ENCODE results near the gene FOXO1. TPM values are rescaled to one million over a fixed set of nuclear protein-coding genes. Genes with fewer than 3 reads are reported as not detected.

Gene FOXO1
- total and polyA plus RNA-seq, 12 donors, result 3.4 to 31.2 (median 15.8) TPM

- ATAC-seq (no peak), DNase-seq (no peak)
- intact Hi-C loops (cut with DNase I), result no loop called here
- H3K4me1 ChIP-seq, result no peaks in the 10 kb centered on the region
- TF ChIP-seq, protein P1, sequence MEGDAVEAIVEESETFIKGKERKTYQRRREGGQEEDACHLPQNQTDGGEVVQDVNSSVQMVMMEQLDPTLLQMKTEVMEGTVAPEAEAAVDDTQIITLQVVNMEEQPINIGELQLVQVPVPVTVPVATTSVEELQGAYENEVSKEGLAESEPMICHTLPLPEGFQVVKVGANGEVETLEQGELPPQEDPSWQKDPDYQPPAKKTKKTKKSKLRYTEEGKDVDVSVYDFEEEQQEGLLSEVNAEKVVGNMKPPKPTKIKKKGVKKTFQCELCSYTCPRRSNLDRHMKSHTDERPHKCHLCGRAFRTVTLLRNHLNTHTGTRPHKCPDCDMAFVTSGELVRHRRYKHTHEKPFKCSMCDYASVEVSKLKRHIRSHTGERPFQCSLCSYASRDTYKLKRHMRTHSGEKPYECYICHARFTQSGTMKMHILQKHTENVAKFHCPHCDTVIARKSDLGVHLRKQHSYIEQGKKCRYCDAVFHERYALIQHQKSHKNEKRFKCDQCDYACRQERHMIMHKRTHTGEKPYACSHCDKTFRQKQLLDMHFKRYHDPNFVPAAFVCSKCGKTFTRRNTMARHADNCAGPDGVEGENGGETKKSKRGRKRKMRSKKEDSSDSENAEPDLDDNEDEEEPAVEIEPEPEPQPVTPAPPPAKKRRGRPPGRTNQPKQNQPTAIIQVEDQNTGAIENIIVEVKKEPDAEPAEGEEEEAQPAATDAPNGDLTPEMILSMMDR (IDR thresholded peaks at IDR 0.05), result no peak
- WGBS, 2 donors, result 88 to 91% methylated on average over 1 of the region's 1 CpG
- peaks cover 0 to 29% (median 16%) of the 10 kb centered on the region in 11 donors for H3K9me3 ChIP-seq
- no peak overlapping the region for H3K4me3 ChIP-seq
- H3K27me3 ChIP-seq, result no peaks in the 10 kb centered on the region
- H3K36me3 ChIP-seq, result no peaks in the 10 kb centered on the region
- no peak overlapping the region for H3K27ac ChIP-seq
Observed at GRCh38 chr13:40530961-40531360, 135.5 kb downstream of the FOXO1 start.

- Histone ChIP-seq H3K4me3 (no peak overlapping the region), H3K27me3 (no peaks in the 10 kb centered on the region), H3K9me3 (peaks cover 0 to 29% (median 16%) of the 10 kb centered on the region in 11 donors), H3K27ac (no peak overlapping the region), H3K36me3 (no peaks in the 10 kb centered on the region), H3K4me1 (no peaks in the 10 kb centered on the region)
- TF ChIP-seq, protein P1 (IDR thresholded peaks at IDR 0.05), result no peak
- intact Hi-C loops (cut with DNase I), result no loop called here
- WGBS, 2 donors, result 92 to 93% methylated on average over 6 of the region's 6 CpGs
- DNase-seq (no peak), ATAC-seq (no peak)
Observed at GRCh38 chr13:40528881-40529280, 137.6 kb downstream of the FOXO1 start.

DNA sequence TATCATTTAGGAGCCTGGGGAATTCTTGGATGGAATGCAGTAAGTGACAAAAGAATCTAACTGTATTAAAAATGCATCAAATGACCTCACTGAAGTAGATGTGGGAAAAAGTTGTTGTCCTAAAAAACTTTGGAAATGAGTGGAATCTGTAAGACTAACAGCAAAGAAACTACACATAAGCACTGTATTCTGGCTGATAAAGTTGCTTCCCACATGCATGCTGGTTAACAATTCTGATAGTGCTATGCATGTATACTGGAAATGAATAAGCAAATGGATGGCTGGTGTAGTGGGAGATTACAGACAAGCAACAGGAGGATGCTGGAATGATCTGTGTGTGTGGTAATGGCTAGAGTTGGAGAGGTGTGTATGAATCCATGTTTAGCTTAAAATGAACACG is 138.5 kb downstream of the FOXO1 start:
- WGBS, 2 donors, result 88 to 91% methylated on average over 1 of the region's 1 CpG
- no peak overlapping the region for H3K27ac ChIP-seq
- DNase-seq (no peak), ATAC-seq (no peak)
- H3K9me3 ChIP-seq, result peaks cover 0 to 29% (median 16%) of the 10 kb centered on the region in 11 donors
- H3K4me3 ChIP-seq, result no peak overlapping the region
- H3K4me1 ChIP-seq, result no peaks in the 10 kb centered on the region
- TF ChIP-seq, protein P1 (IDR thresholded peaks at IDR 0.05), result no peak
- H3K27me3 ChIP-seq, result no peaks in the 10 kb centered on the region
- no peaks in the 10 kb centered on the region for H3K36me3 ChIP-seq
- intact Hi-C loops (cut with DNase I), result no loop called here

- H3K4me1 ChIP-seq, result peaks cover 0 to 9% (median 5%) of the 10 kb centered on the region in 9 donors
- H3K36me3 ChIP-seq, result no peaks in the 10 kb centered on the region
- no peaks in the 10 kb centered on the region for H3K27me3 ChIP-seq
- intact Hi-C loops (cut with DNase I), result no loop called here
- H3K9me3 ChIP-seq, result peaks cover 0 to 12% (median 3%) of the 10 kb centered on the region in 11 donors
- TF ChIP-seq, protein P1 (IDR thresholded peaks at IDR 0.05), result no peak
- no peak overlapping the region for H3K27ac ChIP-seq
- H3K4me3 ChIP-seq, result no peak overlapping the region
- 64 to 70% methylated on average over 1 of the region's 1 CpG for WGBS, 2 donors
- ATAC-seq (no peak), DNase-seq (no peak)
Observed at GRCh38 chr13:40522282-40522681, 144.2 kb downstream of the FOXO1 start.

Measured in heart right ventricle (tissue), 16 donors.